Measurements from ENCODE around the gene PLXNA2. TPM values are rescaled to one million over a fixed set of nuclear protein-coding genes. Genes with fewer than 3 reads are reported as not detected.

The PLXNA2 gene
- total RNA-seq, 3 donors from 2014 or later = 0.15 to 0.71 (median 0.35) TPM

- Mint-ChIP-seq H3K9me3 (no peaks in the 10 kb centered on the region), H3K4me1 (ENCODE audit: low read depth) (no peaks in the 10 kb centered on the region), H3K27me3 (ENCODE audit: low read depth) (peaks cover 2% of the 10 kb centered on the region), H3K4me3 (no peak overlapping the region), H3K36me3 (ENCODE audit: insufficient read depth) (no peaks in the 10 kb centered on the region)
- DNase-seq (no peak), ATAC-seq (no peak)
Observed at GRCh38 chr1:208077232-208078075, 166.7 kb downstream of the PLXNA2 start.

GRCh38 chr1:208074353-208074752 lies 169.8 kb downstream of the PLXNA2 start:
- Mint-ChIP-seq H3K36me3 (ENCODE audit: insufficient read depth) (no peaks in the 10 kb centered on the region), H3K4me1 (ENCODE audit: low read depth) (no peaks in the 10 kb centered on the region), H3K4me3 (no peak overlapping the region), H3K27me3 (ENCODE audit: low read depth) (peaks cover 2% of the 10 kb centered on the region), H3K9me3 (no peaks in the 10 kb centered on the region)
- no peak for DNase-seq
- ATAC-seq = no peak

- H3K36me3 Mint-ChIP-seq (ENCODE audit: insufficient read depth) = no peaks in the 10 kb centered on the region
- ATAC-seq (no peak), DNase-seq (no peak)
- no peaks in the 10 kb centered on the region for H3K4me1 Mint-ChIP-seq (ENCODE audit: low read depth)
- no peaks in the 10 kb centered on the region for H3K9me3 Mint-ChIP-seq
- peaks cover 2% of the 10 kb centered on the region for H3K27me3 Mint-ChIP-seq (ENCODE audit: low read depth)
- H3K4me3 Mint-ChIP-seq = no peak overlapping the region
Observed at GRCh38 chr1:208071435-208072031, 172.7 kb downstream of the PLXNA2 start.

- no peak overlapping the region for H3K4me3 Mint-ChIP-seq
- no peaks in the 10 kb centered on the region for H3K9me3 Mint-ChIP-seq
- ATAC-seq = no peak
- peaks cover 2% of the 10 kb centered on the region for H3K27me3 Mint-ChIP-seq (ENCODE audit: low read depth)
- no peaks in the 10 kb centered on the region for H3K36me3 Mint-ChIP-seq (ENCODE audit: insufficient read depth)
- H3K4me1 Mint-ChIP-seq (ENCODE audit: low read depth) = no peaks in the 10 kb centered on the region
- no peak for DNase-seq
Observed at GRCh38 chr1:208069908-208070307, 174.3 kb downstream of the PLXNA2 start.

- H3K27me3 Mint-ChIP-seq (ENCODE audit: low read depth) = no peaks in the 10 kb centered on the region
- H3K9me3 Mint-ChIP-seq = no peaks in the 10 kb centered on the region
- DNase-seq (no peak), ATAC-seq (no peak)
- H3K36me3 Mint-ChIP-seq (ENCODE audit: insufficient read depth) = no peaks in the 10 kb centered on the region
- no peaks in the 10 kb centered on the region for H3K4me1 Mint-ChIP-seq (ENCODE audit: low read depth)
- no peak overlapping the region for H3K4me3 Mint-ChIP-seq
Observed at GRCh38 chr1:208069317-208069716, 174.9 kb downstream of the PLXNA2 start.

GRCh38 chr1:208068908-208069307 lies 175.3 kb downstream of the PLXNA2 start:
- no peaks in the 10 kb centered on the region for H3K36me3 Mint-ChIP-seq (ENCODE audit: insufficient read depth)
- H3K27me3 Mint-ChIP-seq (ENCODE audit: low read depth) = no peaks in the 10 kb centered on the region
- H3K4me3 Mint-ChIP-seq = no peak overlapping the region
- DNase-seq = no peak
- H3K4me1 Mint-ChIP-seq (ENCODE audit: low read depth) = no peaks in the 10 kb centered on the region
- H3K9me3 Mint-ChIP-seq = no peaks in the 10 kb centered on the region
- no peak for ATAC-seq

- no peak for DNase-seq
- no peaks in the 10 kb centered on the region for H3K9me3 Mint-ChIP-seq
Observed at GRCh38 chr1:208068407-208068806, 175.8 kb downstream of the PLXNA2 start.

GRCh38 chr1:208066583-208066982 lies 177.6 kb downstream of the PLXNA2 start:
- no peaks in the 10 kb centered on the region for H3K36me3 Mint-ChIP-seq (ENCODE audit: insufficient read depth)
- H3K9me3 Mint-ChIP-seq = no peaks in the 10 kb centered on the region
- H3K27me3 Mint-ChIP-seq (ENCODE audit: low read depth) = no peaks in the 10 kb centered on the region
- ATAC-seq (no peak), DNase-seq (no peak)
- no peak overlapping the region for H3K4me3 Mint-ChIP-seq
- no peaks in the 10 kb centered on the region for H3K4me1 Mint-ChIP-seq (ENCODE audit: low read depth)

More at GRCh38 chr1:208068407-208068806, 175.8 kb downstream of the PLXNA2 start:
- H3K36me3 Mint-ChIP-seq (ENCODE audit: insufficient read depth) = no peaks in the 10 kb centered on the region
- H3K4me3 Mint-ChIP-seq = no peak overlapping the region
- no peaks in the 10 kb centered on the region for H3K4me1 Mint-ChIP-seq (ENCODE audit: low read depth)
- H3K27me3 Mint-ChIP-seq (ENCODE audit: low read depth) = no peaks in the 10 kb centered on the region
- no peak for ATAC-seq

GRCh38 chr1:208065862-208066261 lies 178.3 kb downstream of the PLXNA2 start:
- H3K27me3 Mint-ChIP-seq (ENCODE audit: low read depth) = peaks cover 4% of the 10 kb centered on the region
- no peaks in the 10 kb centered on the region for H3K36me3 Mint-ChIP-seq (ENCODE audit: insufficient read depth)
- no peak overlapping the region for H3K4me3 Mint-ChIP-seq
- no peaks in the 10 kb centered on the region for H3K9me3 Mint-ChIP-seq
- no peak for DNase-seq
- no peaks in the 10 kb centered on the region for H3K4me1 Mint-ChIP-seq (ENCODE audit: low read depth)
- ATAC-seq = no peak

GRCh38 chr1:208061632-208062031 lies 182.6 kb downstream of the PLXNA2 start:
- DNase-seq (no peak), ATAC-seq (no peak)
- Mint-ChIP-seq H3K9me3 (no peaks in the 10 kb centered on the region), H3K4me1 (ENCODE audit: low read depth) (no peaks in the 10 kb centered on the region), H3K4me3 (no peak overlapping the region), H3K36me3 (ENCODE audit: insufficient read depth) (no peaks in the 10 kb centered on the region), H3K27me3 (ENCODE audit: low read depth) (peaks cover 8% of the 10 kb centered on the region)

- Mint-ChIP-seq H3K4me1 (ENCODE audit: low read depth) (no peaks in the 10 kb centered on the region), H3K4me3 (no peak overlapping the region), H3K36me3 (ENCODE audit: insufficient read depth) (no peaks in the 10 kb centered on the region), H3K9me3 (no peaks in the 10 kb centered on the region), H3K27me3 (ENCODE audit: low read depth) (peaks cover 8% of the 10 kb centered on the region)
- ATAC-seq (no peak), DNase-seq (no peak)
Observed at GRCh38 chr1:208061118-208061517, 183.1 kb downstream of the PLXNA2 start.

- Mint-ChIP-seq H3K36me3 (ENCODE audit: insufficient read depth) (no peaks in the 10 kb centered on the region), H3K4me3 (no peak overlapping the region), H3K27me3 (ENCODE audit: low read depth) (peaks cover 8% of the 10 kb centered on the region), H3K4me1 (ENCODE audit: low read depth) (no peaks in the 10 kb centered on the region), H3K9me3 (no peaks in the 10 kb centered on the region)
- DNase-seq = no peak
- ATAC-seq = no peak
Observed at GRCh38 chr1:208060215-208060869, 183.8 kb downstream of the PLXNA2 start.

GRCh38 chr1:208059409-208060001 lies 184.7 kb downstream of the PLXNA2 start:
- Mint-ChIP-seq H3K9me3 (no peaks in the 10 kb centered on the region), H3K36me3 (ENCODE audit: insufficient read depth) (no peaks in the 10 kb centered on the region)

GRCh38 chr1:208058756-208059155 lies 185.4 kb downstream of the PLXNA2 start:
- H3K4me1 Mint-ChIP-seq (ENCODE audit: low read depth) = no peaks in the 10 kb centered on the region
- H3K4me3 Mint-ChIP-seq = no peak overlapping the region
- DNase-seq = no peak
- no peak for ATAC-seq
- H3K36me3 Mint-ChIP-seq (ENCODE audit: insufficient read depth) = no peaks in the 10 kb centered on the region
- H3K9me3 Mint-ChIP-seq = no peaks in the 10 kb centered on the region
- peaks cover 16% of the 10 kb centered on the region for H3K27me3 Mint-ChIP-seq (ENCODE audit: low read depth)

More at GRCh38 chr1:208059409-208060001, 184.7 kb downstream of the PLXNA2 start:
- Mint-ChIP-seq H3K4me3 (no peak overlapping the region), H3K27me3 (ENCODE audit: low read depth) (peaks cover 16% of the 10 kb centered on the region), H3K4me1 (ENCODE audit: low read depth) (no peaks in the 10 kb centered on the region)
- ATAC-seq (no peak), DNase-seq (no peak)
